IMR-90 (cell line): Measurements from ENCODE around the gene NOS3. TPM values are rescaled to one million over a fixed set of nuclear protein-coding genes. Genes with fewer than 3 reads are reported as not detected.

Source experiments
- ATAC-seq: fragments of 200-7000 bp; cut with Tn5 transposase; 2 replicates; pipeline ENCODE4 v1.9.1; 2020; ENCODE audit warnings: low read depth, mild to moderate bottlenecking, moderate library complexity
- BruUV-seq: library from RNA; stranded (reverse); fragments of 400-500 nt; replicated peaks from 2 replicates; lab custom pipeline; 2021; lab: Mats Ljungman, UMichigan
- CTCF ChIA-PET: fragments of 300-600 bp; formaldehyde crosslinking; extraction: SDS; loops from one replicate; lab custom pipeline; 2021; ENCODE audit warnings: antibody characterized with exemption; lab: Yijun Ruan, JAX
- POLR2A ChIA-PET: fragments of 300-600 bp; sonication (Branson Sonifier 250); formaldehyde crosslinking; loops from one replicate; lab custom pipeline; 2022; ENCODE audit warnings: antibody characterized with exemption; ENCODE audit not compliant: unreplicated experiment; lab: Charles Lee
- DNase-seq: peaks from one replicate; pipeline ENCODE4 v3.0.0; 2013
- H2AFZ ChIP-seq: replicated peaks from 2 replicates; pipeline ENCODE3; 2013; ENCODE audit warnings: low read length, mild to moderate bottlenecking; ENCODE audit not compliant: poor library complexity
- H2AK5ac ChIP-seq: 2 replicates; pipeline ENCODE4 v1.6.1; 2013; ENCODE audit warnings: low read depth, low read length, inconsistent platforms
- H2AK9ac ChIP-seq: replicated peaks from 2 replicates; pipeline ENCODE3; 2013; ENCODE audit warnings: mild to moderate bottlenecking, low read depth, low read length, moderate library complexity; ENCODE audit not compliant: poor library complexity
- H2BK120ac ChIP-seq: 2 replicates; pipeline ENCODE4 v1.6.1; 2013; ENCODE audit warnings: low read depth, low read length, inconsistent platforms
- H2BK15ac ChIP-seq: 3 replicates; pipeline ENCODE4 v1.6.1; 2013; ENCODE audit warnings: low read depth, low read length, inconsistent platforms
- H2BK20ac ChIP-seq: 2 replicates; pipeline ENCODE4 v1.6.1; 2013; ENCODE audit warnings: low read depth, mild to moderate bottlenecking, inconsistent platforms, low read length, moderate library complexity
- H2BK5ac ChIP-seq: 2 replicates; pipeline ENCODE4 v1.6.1; 2013; ENCODE audit warnings: mild to moderate bottlenecking, low read depth, low read length, inconsistent platforms; ENCODE audit not compliant: poor library complexity, severe bottlenecking
- H3K14ac ChIP-seq: replicated peaks from 2 replicates; pipeline ENCODE4 v1.6.1; 2013; ENCODE audit warnings: low read depth, low read length, inconsistent platforms
- H3K18ac ChIP-seq: 2 replicates; pipeline ENCODE4 v1.6.1; 2013; ENCODE audit warnings: low read depth, low read length, control low read depth
- H3K23ac ChIP-seq: 2 replicates; pipeline ENCODE4 v1.6.1; 2013; ENCODE audit warnings: low read depth, low read length, inconsistent platforms
- H3K27ac ChIP-seq: 2 replicates; pipeline ENCODE4 v1.5.1; 2013; ENCODE audit warnings: mild to moderate bottlenecking, control low read depth, low read length; ENCODE audit not compliant: insufficient read depth
- H3K27me3 ChIP-seq: 2 replicates; pipeline ENCODE4 v1.6.1; 2013; ENCODE audit warnings: low read length; ENCODE audit not compliant: control insufficient read depth, insufficient read depth
- H3K36me3 ChIP-seq: 2 replicates; pipeline ENCODE4 v1.6.1; 2013; ENCODE audit warnings: low read length, mixed read lengths; ENCODE audit not compliant: control insufficient read depth, insufficient read depth
- H3K4ac ChIP-seq: 2 replicates; pipeline ENCODE4 v1.6.1; 2013; ENCODE audit warnings: low read depth, low read length, inconsistent platforms
- H3K4me1 ChIP-seq: 2 replicates; pipeline ENCODE4 v1.6.1; 2013; ENCODE audit warnings: low read length, mixed read lengths; ENCODE audit not compliant: control insufficient read depth, insufficient read depth
- H3K4me2 ChIP-seq: 2 replicates; pipeline ENCODE4 v1.6.1; 2013; ENCODE audit warnings: low read depth, mild to moderate bottlenecking, control low read depth, low read length, moderate library complexity
- H3K4me3 ChIP-seq: 2 replicates; pipeline ENCODE4 v1.5.1; 2013; ENCODE audit warnings: low read depth, mild to moderate bottlenecking, control low read depth, low read length, moderate library complexity; ENCODE audit not compliant: insufficient read depth
- H3K56ac ChIP-seq: 2 replicates; pipeline ENCODE4 v1.6.1; 2013; ENCODE audit warnings: low read length, inconsistent platforms; ENCODE audit not compliant: insufficient read depth; ENCODE audit errors: extremely low read depth
- H3K79me1 ChIP-seq, 2 experiments: 2 replicates each; pipeline ENCODE4 v1.6.1; 2013; ENCODE audit warnings: low read length in 2 of 2, inconsistent platforms in 1 of 2, low read depth in 1 of 2
- H3K9ac ChIP-seq: 2 replicates; pipeline ENCODE4 v1.6.1; 2013; ENCODE audit warnings: low read depth, low read length, control low read depth
- H3K9me1 ChIP-seq: 2 replicates; pipeline ENCODE4 v1.6.1; 2013; ENCODE audit warnings: low read length, inconsistent platforms; ENCODE audit not compliant: insufficient read depth
- H3K9me3 ChIP-seq: 2 replicates; pipeline ENCODE4 v1.6.1; 2013; ENCODE audit warnings: low read length; ENCODE audit not compliant: control insufficient read depth, insufficient read depth
- H4K20me1 ChIP-seq: 2 replicates; pipeline ENCODE4 v1.6.1; 2013; ENCODE audit warnings: low read length, inconsistent platforms; ENCODE audit not compliant: insufficient read depth
- H4K5ac ChIP-seq: 2 replicates; pipeline ENCODE4 v1.6.1; 2013; ENCODE audit warnings: mild to moderate bottlenecking, low read depth, low read length, control low read depth
- H4K8ac ChIP-seq, 2 experiments: 2 replicates each; pipeline ENCODE4 v1.6.1; 2013; ENCODE audit warnings: low read depth in 2 of 2, low read length in 2 of 2, control low read depth in 1 of 2, inconsistent platforms in 1 of 2
- H4K91ac ChIP-seq: 2 replicates; pipeline ENCODE4 v1.6.1; 2013; ENCODE audit warnings: low read depth, low read length, inconsistent platforms; ENCODE audit not compliant: insufficient read depth
- BHLHE40 ChIP-seq: fragments of 150-350 bp; IDR thresholded peaks from 2 replicates; pipeline ENCODE4 v1.6.1; 2016; ENCODE audit warnings: mild to moderate bottlenecking, low read depth, low read length
- CTCF ChIP-seq: conservative IDR thresholded peaks from 2 replicates; pipeline ENCODE4 v1.5.1; 2012; ENCODE audit warnings: mild to moderate bottlenecking, low read depth, low read length, improper control_type of control experiment
- MAZ ChIP-seq: IDR thresholded peaks from 2 replicates; pipeline ENCODE4 v1.6.1; 2012; ENCODE audit warnings: low read depth, mild to moderate bottlenecking, low read length, improper control_type of control experiment, moderate library complexity, borderline replicate concordance
- MXI1 ChIP-seq: IDR thresholded peaks from 2 replicates; pipeline ENCODE4 v1.6.1; 2012; ENCODE audit warnings: low read depth, mild to moderate bottlenecking, low read length, moderate library complexity, borderline replicate concordance
- RAD21 ChIP-seq: IDR thresholded peaks from 2 replicates; pipeline ENCODE4 v1.6.1; 2012; ENCODE audit warnings: low read length, improper control_type of control experiment
- SMC3 ChIP-seq: fragments of 150-350 bp; IDR thresholded peaks from 2 replicates; pipeline ENCODE4 v1.6.1; 2016; ENCODE audit warnings: low read depth, mild to moderate bottlenecking, antibody characterized with exemption, low read length, moderate library complexity
- USF2 ChIP-seq: fragments of 150-350 bp; IDR thresholded peaks from 2 replicates; pipeline ENCODE4 v1.6.1; 2017; ENCODE audit warnings: mild to moderate bottlenecking, antibody characterized with exemption, low read length, low read depth
- WGBS, 2 experiments: methylation state at CpG; one replicate each; pipeline versions ENCODE4 v1.1.5 to v1.1.7; 2013; ENCODE audit warnings: missing lambda C conversion rate in 2 of 2; ENCODE audit not compliant: insufficient read length in 1 of 2; ENCODE audit errors: extremely low coverage in 2 of 2; 5-methylcytosine and 5-hydroxymethylcytosine counted together
- dilution Hi-C: fragments of 300-500 bp; cut with HindIII; formaldehyde crosslinking; loops from one replicate; pipeline ENCODE4 v1.14.3; 2018; ENCODE audit warnings: low sequenced_read_pairs; ENCODE audit not compliant: unreplicated experiment
- in situ Hi-C: fragments of 300-500 bp; cut with MboI; formaldehyde crosslinking; loops from 3 replicates; pipeline ENCODE4 v1.14.3; 2019; ENCODE audit warnings: low sequenced_read_pairs, inconsistent platforms, mixed read lengths
- intact Hi-C: fragments of 100-400 bp; cut with micrococcal nuclease; formaldehyde crosslinking; loops from 2 replicates; pipeline ENCODE4 v1.10.0; 2022
- polyA plus RNA-seq, 3 experiments: library from polyadenylated mRNA; depleted of rRNA; stranded (reverse); fragments of >200 nt; gene quantifications; 2 replicates each; pipeline ENCODE4 v1.2.3, GENCODE V29; 2012; ENCODE audit warnings: low replicate concordance in 1 of 3
- total RNA-seq: library from RNA; depleted of rRNA; stranded (reverse); fragments of >200 nt; gene quantifications from 2 replicates; pipeline ENCODE4 v1.2.3, GENCODE V29; 2012

Gene NOS3
- total and polyA plus RNA-seq, 2 of the 4 experiments (the other 2 are of a cell fraction), result 0.72 to 2.0 TPM

- Histone ChIP-seq H3K4ac (no peak overlapping the region), H3K14ac (no peak overlapping the region), H4K91ac (no peak overlapping the region; the same call in 1 of the 2 replicates), H3K36me3 (no peaks in the 10 kb centered on the region), H3K23ac (peak overlapping the region; percentile 38; the same call in 1 of the 2 replicates), H3K18ac (no peak overlapping the region), H4K8ac (no peak overlapping the region), H2AK9ac (peak overlapping the region; percentile 85), H2BK5ac (no peak overlapping the region), H3K27ac (no peak overlapping the region), H2AFZ (peak overlapping the region; percentile 84), H2BK15ac (no peak overlapping the region), H4K5ac (no peak overlapping the region), H3K9me3 (no peaks in the 10 kb centered on the region), H2BK120ac (no peak overlapping the region), H3K9me1 (no peaks in the 10 kb centered on the region), H2AK5ac (no peak overlapping the region), H3K27me3 (peaks cover 58% of the 10 kb centered on the region), H2BK20ac (no peak overlapping the region), H3K4me1 (peaks cover 3% of the 10 kb centered on the region; the same call in 1 of the 2 replicates), H3K56ac (no peak overlapping the region), H3K79me1 (no peaks in the 10 kb centered on the region), H3K4me2 (peak overlapping the region; percentile 65), H3K9ac (no peak overlapping the region), H4K20me1 (no peaks in the 10 kb centered on the region), H3K4me3 (0 out of 2 replicates have a peak overlapping the region, but pooled peaks have one; percentile 23)
- POLR2A ChIA-PET, result no interaction called here
- intact Hi-C loops (loop anchor here (2.0 kb wide), 1 partner anchor 55 kb away; no protein-coding TSS in a partner anchor), dilution Hi-C loops (no loop called here), in situ Hi-C loops (no loop called here)
- CTCF ChIA-PET, result interaction anchor here (0.6 to 1.0 kb wide), 4 partner anchors 10 to 586 kb away, joined by 3 to 8 read pairs (median 4); partner anchors contain the start of gene ABCB8
- ATAC-seq, result peak; percentile 90
- WGBS, 2 experiments, result 10% methylated on average over 5 of the region's 34 CpGs; no CpG with 5 or more reads in 1 of the 2 experiments
- no TSS peak for BruUV-seq
- TF ChIP-seq MAZ (peak; percentile 72; the same call in 1 of the 2 replicates), USF2 (no peak), RAD21 (peak; percentile 53), CTCF (peak; percentile 79), MXI1 (no peak), SMC3 (peak; percentile 58), BHLHE40 (no peak)
- DNase-seq, result peak; percentile 25
Measured at GRCh38 chr7:151017953-151018420, 27.2 kb downstream of the NOS3 start.
